Central memory CD8-positive, alpha-beta T cell (primary cell): Measurements from ENCODE around the gene TMEM119.
"Not testable (repeated sequence)": the region's sequence is repeated elsewhere in the genome, so short reads cannot be mapped to it uniquely, and the experiment has no call there.

ENCODE experiments used
- ATAC-seq: fragments of 150-1000 bp; cut with Tn5 transposase; replicated peaks from 2 replicates; pipeline ENCODE4 v1.10.0; 2022; ENCODE audit warnings: mild to moderate bottlenecking, moderate FRiP score, moderate number of reproducible peaks; ENCODE audit not compliant: poor library complexity, severe bottlenecking; ENCODE audit errors: extremely low read depth
- DNase-seq, 2 donors: peaks; one replicate each; pipeline ENCODE4 v3.0.0; 2021; ENCODE audit warnings: low spot score in 2 of 2
- H3K27ac Mint-ChIP-seq: one replicate; pipeline ENCODE4 v1.8.0; 2022; ENCODE audit warnings: low read depth, mild to moderate bottlenecking, moderate library complexity, mixed read lengths
- H3K27me3 Mint-ChIP-seq: one replicate; pipeline ENCODE4 v1.8.0; 2022; ENCODE audit warnings: mixed read lengths
- H3K36me3 Mint-ChIP-seq: one replicate; pipeline ENCODE4 v1.8.0; 2022; ENCODE audit warnings: mild to moderate bottlenecking, moderate library complexity, mixed read lengths; ENCODE audit not compliant: insufficient read depth
- H3K4me1 Mint-ChIP-seq: one replicate; pipeline ENCODE4 v1.8.0; 2022; ENCODE audit warnings: mixed read lengths
- H3K4me3 Mint-ChIP-seq: one replicate; pipeline ENCODE4 v1.8.0; 2022; ENCODE audit warnings: mild to moderate bottlenecking, moderate library complexity, mixed read lengths
- H3K9me3 Mint-ChIP-seq: one replicate; pipeline ENCODE4 v1.8.0; 2022; ENCODE audit warnings: mixed read lengths

The TMEM119 gene

DNA sequence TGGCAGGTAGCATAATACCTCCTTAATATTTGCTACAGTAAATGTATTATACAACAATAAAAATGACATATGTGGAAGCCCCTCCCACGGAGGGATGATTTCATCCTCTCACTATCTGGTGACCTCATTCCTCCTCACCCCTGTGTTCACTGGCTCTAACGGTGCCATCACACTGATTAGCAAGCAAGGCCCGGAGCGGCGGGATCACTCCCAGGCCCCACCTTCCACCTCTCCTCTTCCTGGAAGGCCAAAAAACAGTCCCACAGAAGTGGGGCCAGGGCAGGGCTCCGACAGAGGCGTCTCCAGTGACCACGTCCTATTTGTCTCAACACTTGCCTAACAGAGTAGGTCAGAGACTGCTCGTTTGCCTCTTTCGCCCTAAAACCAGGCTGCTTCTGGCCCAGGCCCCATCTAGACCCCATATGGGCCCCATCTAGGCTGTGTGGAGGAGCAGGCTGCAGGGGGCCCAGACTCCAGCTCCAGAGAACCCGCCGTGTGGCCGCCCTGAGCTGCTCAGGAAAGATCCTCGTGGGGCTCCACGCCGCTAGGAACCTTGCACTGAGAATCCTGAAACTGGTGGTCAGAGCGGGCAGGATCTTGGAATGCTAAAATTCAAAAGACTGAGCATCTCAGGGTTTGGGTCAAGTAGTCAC, 32.1 kb upstream of the TMEM119 start:
- peak overlapping the region; percentile 99 for H3K27ac Mint-ChIP-seq
- peaks cover 55% of the 10 kb centered on the region for H3K36me3 Mint-ChIP-seq
- peak in 1 of 2 donors; percentile 59 for DNase-seq
- H3K4me1 Mint-ChIP-seq, result peaks cover 64% of the 10 kb centered on the region
- H3K4me3 Mint-ChIP-seq, result peak overlapping the region; percentile 90
- no peaks in the 10 kb centered on the region for H3K27me3 Mint-ChIP-seq
- ATAC-seq, result peak; percentile 15
- no peaks in the 10 kb centered on the region for H3K9me3 Mint-ChIP-seq

DNA sequence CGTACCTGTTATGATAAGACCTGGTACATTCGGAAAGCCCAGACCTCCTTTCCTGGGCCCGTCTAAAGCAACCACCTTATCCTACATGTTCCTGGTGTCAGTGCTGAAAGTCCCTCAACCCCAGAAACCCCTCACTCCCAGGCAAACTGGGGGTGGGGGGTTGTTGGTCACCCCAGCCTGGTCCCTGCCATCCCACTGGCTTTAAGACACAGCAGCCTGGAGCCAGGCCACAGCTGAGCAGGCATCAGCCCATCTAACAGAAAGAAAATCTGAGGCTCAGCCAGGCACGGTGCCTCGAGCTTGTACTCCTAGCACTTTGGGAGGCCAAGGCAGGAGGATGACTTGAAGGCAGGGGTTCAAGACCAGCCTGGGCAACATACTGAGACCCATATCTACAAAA, 31.3 kb upstream of the TMEM119 start:
- Mint-ChIP-seq H3K27ac (peak overlapping the region; percentile 99), H3K27me3 (no peaks in the 10 kb centered on the region), H3K4me1 (peaks cover 62% of the 10 kb centered on the region), H3K36me3 (peaks cover 55% of the 10 kb centered on the region), H3K9me3 (no peaks in the 10 kb centered on the region), H3K4me3 (peak overlapping the region; percentile 90)
- no peak for DNase-seq
- no peak for ATAC-seq

GRCh38 chr12:108627134-108627920, 29.4 kb upstream of the TMEM119 start:
- Mint-ChIP-seq H3K9me3 (no peaks in the 10 kb centered on the region), H3K4me3 (peak overlapping the region; percentile 90), H3K27me3 (no peaks in the 10 kb centered on the region), H3K4me1 (peaks cover 60% of the 10 kb centered on the region), H3K36me3 (peaks cover 56% of the 10 kb centered on the region), H3K27ac (peak overlapping the region; percentile 56)
- DNase-seq, result no peak
- ATAC-seq, result no peak

DNA sequence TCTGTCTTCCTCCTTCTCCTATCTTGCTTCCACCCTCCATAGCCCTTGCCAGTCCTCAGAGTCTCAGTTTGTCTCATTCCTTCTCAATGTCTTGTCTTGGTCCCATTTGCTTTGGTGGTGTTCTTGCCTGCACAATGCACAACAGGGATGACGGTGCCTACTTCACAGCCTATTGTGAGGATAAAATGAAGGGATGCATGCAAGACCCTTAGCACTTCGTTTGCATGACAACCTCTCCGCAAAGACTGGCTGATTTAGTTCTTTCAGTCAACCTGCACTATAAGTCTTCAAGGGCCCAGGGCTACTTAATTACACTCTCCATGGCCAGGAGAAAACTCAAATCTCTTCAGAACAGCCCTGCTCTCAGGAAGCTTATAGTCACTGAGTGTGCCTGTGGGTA, 27.3 kb upstream of the TMEM119 start:
- H3K4me3 Mint-ChIP-seq, result peak overlapping the region; percentile 21
- H3K27me3 Mint-ChIP-seq, result no peaks in the 10 kb centered on the region
- ATAC-seq (no peak), DNase-seq (no peak)
- H3K9me3 Mint-ChIP-seq, result no peaks in the 10 kb centered on the region
- peak overlapping the region; percentile 56 for H3K27ac Mint-ChIP-seq
- H3K36me3 Mint-ChIP-seq, result peaks cover 61% of the 10 kb centered on the region
- H3K4me1 Mint-ChIP-seq, result peaks cover 59% of the 10 kb centered on the region

DNA sequence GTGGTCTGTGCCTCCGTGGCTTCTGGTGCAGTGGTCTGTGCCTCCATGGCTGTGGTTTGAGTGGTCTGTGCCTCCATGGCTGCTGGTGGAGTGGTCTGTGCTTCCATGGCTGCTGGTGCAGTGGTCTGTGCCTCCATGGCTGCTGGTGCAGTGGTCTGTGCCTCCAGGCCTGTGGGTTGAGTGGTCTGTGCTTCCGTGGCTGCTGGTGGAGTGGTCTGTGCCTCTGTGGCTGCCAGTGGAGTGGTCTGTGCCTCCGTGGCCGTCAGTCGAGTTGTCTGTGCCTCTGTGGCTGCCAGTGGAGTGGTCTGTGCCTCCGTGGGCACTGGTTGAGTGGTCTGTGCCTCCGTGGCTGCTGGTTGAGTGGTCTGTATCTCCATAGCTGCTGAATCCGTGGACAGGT, 25.7 kb upstream of the TMEM119 start:
- no peaks in the 10 kb centered on the region for H3K9me3 Mint-ChIP-seq
- no peaks in the 10 kb centered on the region for H3K27me3 Mint-ChIP-seq
- peak overlapping the region; percentile 11 for H3K4me3 Mint-ChIP-seq
- H3K36me3 Mint-ChIP-seq, result peaks cover 64% of the 10 kb centered on the region
- H3K4me1 Mint-ChIP-seq, result peaks cover 59% of the 10 kb centered on the region
- DNase-seq, result no peak
- no peak for ATAC-seq
- peak overlapping the region; percentile 95 for H3K27ac Mint-ChIP-seq

DNA sequence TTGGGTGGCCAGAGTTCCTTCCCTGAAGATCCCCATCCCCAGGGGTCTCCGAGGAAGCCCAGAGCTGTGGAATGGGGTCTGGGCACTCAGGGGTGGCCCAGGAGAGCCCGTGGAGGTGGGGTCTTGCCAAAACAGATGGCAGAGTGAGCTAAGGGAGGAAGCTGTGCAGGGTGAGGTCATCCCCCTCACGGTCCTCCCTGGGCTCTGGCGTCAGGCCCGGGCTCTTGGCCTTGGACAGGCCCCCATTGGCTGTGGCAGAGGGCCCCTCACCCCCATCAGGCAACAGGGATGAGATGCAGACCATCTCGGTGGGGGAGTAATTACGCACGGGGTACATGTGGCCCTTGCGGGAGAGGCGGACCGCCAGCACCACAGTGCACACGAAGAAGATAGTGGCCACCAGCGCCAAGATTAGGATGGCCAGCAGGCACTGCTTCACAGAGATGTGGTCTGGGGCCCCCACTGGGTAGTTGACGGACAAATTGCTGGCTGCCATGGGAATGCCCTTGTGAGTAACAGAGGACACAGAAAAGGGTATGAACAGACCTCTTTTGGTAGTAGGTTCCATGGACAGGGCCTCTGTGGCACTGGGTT, 25.1 kb upstream of the TMEM119 start:
- ATAC-seq (no peak), DNase-seq (no peak)
- Mint-ChIP-seq H3K9me3 (no peaks in the 10 kb centered on the region), H3K4me3 (peak overlapping the region; percentile 11), H3K27ac (peak overlapping the region; percentile 95), H3K4me1 (peaks cover 59% of the 10 kb centered on the region), H3K27me3 (no peaks in the 10 kb centered on the region), H3K36me3 (peaks cover 62% of the 10 kb centered on the region)

- peaks cover 64% of the 10 kb centered on the region for H3K4me1 Mint-ChIP-seq
Measured at GRCh38 chr12:108622421-108622820, 24.5 kb upstream of the TMEM119 start.

DNA sequence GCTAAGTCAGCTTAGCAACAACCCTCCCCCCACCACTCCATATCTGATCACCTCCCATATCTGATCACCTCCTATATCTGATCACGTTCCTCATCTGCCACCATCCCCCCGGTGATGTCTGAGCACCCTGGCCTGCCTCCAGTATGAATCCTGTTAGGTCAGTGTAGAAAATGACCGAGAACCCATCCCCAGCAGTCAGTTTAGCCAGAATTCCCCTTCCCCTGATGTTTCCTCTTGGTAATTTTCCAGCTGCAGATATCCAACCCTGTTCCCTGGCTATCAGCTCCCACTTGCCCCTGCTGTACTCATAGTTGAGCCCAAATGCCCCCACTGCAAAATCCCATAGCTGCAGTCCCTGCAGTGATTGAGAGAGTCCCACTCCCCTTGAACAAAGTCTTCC, 23.3 kb upstream of the TMEM119 start:
- DNase-seq, result no peak
- no peak overlapping the region for H3K4me3 Mint-ChIP-seq
- no peak for ATAC-seq
- H3K27me3 Mint-ChIP-seq, result no peaks in the 10 kb centered on the region
- peak overlapping the region; percentile 95 for H3K27ac Mint-ChIP-seq
- peaks cover 76% of the 10 kb centered on the region for H3K4me1 Mint-ChIP-seq
- H3K9me3 Mint-ChIP-seq, result no peaks in the 10 kb centered on the region
- peaks cover 63% of the 10 kb centered on the region for H3K36me3 Mint-ChIP-seq

More at GRCh38 chr12:108622421-108622820, 24.5 kb upstream of the TMEM119 start:
- Mint-ChIP-seq H3K9me3 (no peaks in the 10 kb centered on the region), H3K27ac (peak overlapping the region; percentile 95), H3K4me3 (peak overlapping the region; percentile 45), H3K36me3 (peaks cover 63% of the 10 kb centered on the region), H3K27me3 (no peaks in the 10 kb centered on the region)
- peak; percentile 30 for ATAC-seq
- no peak for DNase-seq

- H3K27me3 Mint-ChIP-seq, result no peaks in the 10 kb centered on the region
Measured at GRCh38 chr12:108620236-108620879, 22.5 kb upstream of the TMEM119 start.

GRCh38 chr12:108619369-108620160, 21.7 kb upstream of the TMEM119 start:
- ATAC-seq (no peak), DNase-seq (no peak)
- Mint-ChIP-seq H3K27me3 (no peaks in the 10 kb centered on the region), H3K4me1 (peaks cover 64% of the 10 kb centered on the region), H3K4me3 (no peak overlapping the region), H3K27ac (peak overlapping the region; percentile 96), H3K36me3 (peaks cover 51% of the 10 kb centered on the region), H3K9me3 (no peaks in the 10 kb centered on the region)

More at GRCh38 chr12:108620236-108620879, 22.5 kb upstream of the TMEM119 start:
- DNase-seq, result no peak
- no peak for ATAC-seq
- no peak overlapping the region for H3K27ac Mint-ChIP-seq
- peaks cover 68% of the 10 kb centered on the region for H3K4me1 Mint-ChIP-seq
- H3K9me3 Mint-ChIP-seq, result no peaks in the 10 kb centered on the region
- H3K4me3 Mint-ChIP-seq, result no peak overlapping the region
- peaks cover 56% of the 10 kb centered on the region for H3K36me3 Mint-ChIP-seq

- Mint-ChIP-seq H3K4me1 (peaks cover 66% of the 10 kb centered on the region), H3K27ac (peak overlapping the region; percentile 96), H3K36me3 (peaks cover 49% of the 10 kb centered on the region)
- not testable (repeated sequence) for H3K27me3 Mint-ChIP-seq, ATAC-seq, H3K9me3 Mint-ChIP-seq, H3K4me3 Mint-ChIP-seq, DNase-seq
Measured at GRCh38 chr12:108618953-108619274, 21.0 kb upstream of the TMEM119 start.
